AG04450 (cell line): ENCODE measurements around the gene KCTD8. TPM values are rescaled to one million over a fixed set of nuclear protein-coding genes. Genes with fewer than 3 reads are reported as not detected.

Source experiments
- CTCF ChIA-PET: fragments of 300-600, 350-600 bp; formaldehyde crosslinking; extraction: SDS; loops from one replicate; lab custom pipeline; 2022; ENCODE audit warnings: antibody characterized with exemption, inconsistent platforms; lab: Charles Lee
- POLR2A ChIA-PET: fragments of 350-600 bp; formaldehyde crosslinking; extraction: SDS; loops from one replicate; lab custom pipeline; 2021; ENCODE audit warnings: antibody characterized with exemption, inconsistent platforms; lab: Yijun Ruan, JAX
- DNase-seq: peaks from one replicate; pipeline ENCODE4 v3.0.0-alpha.2; 2011; ENCODE audit warnings: low read depth, low spot score
- H3K27ac ChIP-seq: one replicate; pipeline ENCODE4 v1.5.1; 2012; ENCODE audit warnings: low read depth, low read length, control low read depth
- H3K27me3 ChIP-seq: one replicate; pipeline ENCODE4 v1.6.0; 2012; ENCODE audit warnings: low read length; ENCODE audit not compliant: control insufficient read depth, insufficient read depth
- H3K4me3 ChIP-seq: 2 replicates; pipeline ENCODE4 v1.5.1; 2011; ENCODE audit warnings: mild to moderate bottlenecking, low read depth, low read length, control low read depth
- H3K9me3 ChIP-seq: 2 replicates; pipeline ENCODE4 v1.5.1; 2012; ENCODE audit warnings: low read length; ENCODE audit not compliant: control insufficient read depth, insufficient read depth
- CTCF ChIP-seq: IDR thresholded peaks from 2 replicates; pipeline ENCODE4 v1.5.1; 2011; ENCODE audit warnings: low read depth, low read length, control low read depth, inconsistent platforms
- polyA plus RNA-seq: library from polyadenylated mRNA; depleted of rRNA; stranded (reverse); fragments of >200 nt; gene quantifications from 2 replicates; pipeline ENCODE4 v1.2.3, GENCODE V29; 2011

The KCTD8 gene
- polyA plus RNA-seq, 1 experiment = 0.05 TPM

- DNase-seq = no peak
- Histone ChIP-seq H3K9me3 (no peaks in the 10 kb centered on the region), H3K27ac (no peak overlapping the region), H3K4me3 (no peak overlapping the region), H3K27me3 (no peaks in the 10 kb centered on the region)
- ChIA-PET POLR2A (no interaction called here), CTCF (no interaction called here)
- TF ChIP-seq CTCF = no peak
Measured at GRCh38 chr4:44421330-44422065, 27.1 kb downstream of the KCTD8 start.

- ChIA-PET POLR2A (no interaction called here), CTCF (no interaction called here)
- DNase-seq = no peak
- Histone ChIP-seq H3K27ac (no peak overlapping the region), H3K9me3 (no peaks in the 10 kb centered on the region), H3K27me3 (no peaks in the 10 kb centered on the region), H3K4me3 (no peak overlapping the region)
- no peak for TF ChIP-seq CTCF
Measured at GRCh38 chr4:44415251-44415650, 33.4 kb downstream of the KCTD8 start.

- no peak for TF ChIP-seq CTCF
- ChIA-PET POLR2A (no interaction called here), CTCF (no interaction called here)
- DNase-seq = no peak
- Histone ChIP-seq H3K4me3 (no peak overlapping the region), H3K27ac (no peak overlapping the region), H3K9me3 (peaks cover 11% of the 10 kb centered on the region), H3K27me3 (no peaks in the 10 kb centered on the region)
Measured at GRCh38 chr4:44368413-44369167, 80.0 kb downstream of the KCTD8 start.

DNA sequence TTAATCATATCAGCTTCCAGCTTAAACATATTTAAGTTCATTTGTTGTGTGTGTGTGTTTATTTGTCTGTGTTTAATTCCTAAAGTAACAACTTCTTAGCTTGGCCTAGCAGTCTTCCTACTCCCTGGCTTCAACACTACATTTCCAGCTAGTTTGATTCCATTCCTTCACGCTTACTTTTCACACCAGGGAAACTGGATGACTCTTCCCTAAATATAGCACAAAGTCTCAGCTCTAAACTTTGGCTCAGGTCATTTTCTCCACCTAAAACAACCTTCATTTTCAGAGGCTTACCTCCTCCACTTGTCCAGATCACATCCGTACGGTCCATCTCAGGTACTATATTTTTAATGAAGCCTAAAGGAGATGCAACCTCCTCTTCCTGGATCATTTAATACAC, 94.4 kb downstream of the KCTD8 start:
- TF ChIP-seq CTCF = no peak
- Histone ChIP-seq H3K9me3 (no peaks in the 10 kb centered on the region; the same call in 1 of the 2 replicates), H3K27ac (no peak overlapping the region), H3K27me3 (no peaks in the 10 kb centered on the region), H3K4me3 (no peak overlapping the region)
- ChIA-PET CTCF (no interaction called here), POLR2A (no interaction called here)
- no peak for DNase-seq

DNA sequence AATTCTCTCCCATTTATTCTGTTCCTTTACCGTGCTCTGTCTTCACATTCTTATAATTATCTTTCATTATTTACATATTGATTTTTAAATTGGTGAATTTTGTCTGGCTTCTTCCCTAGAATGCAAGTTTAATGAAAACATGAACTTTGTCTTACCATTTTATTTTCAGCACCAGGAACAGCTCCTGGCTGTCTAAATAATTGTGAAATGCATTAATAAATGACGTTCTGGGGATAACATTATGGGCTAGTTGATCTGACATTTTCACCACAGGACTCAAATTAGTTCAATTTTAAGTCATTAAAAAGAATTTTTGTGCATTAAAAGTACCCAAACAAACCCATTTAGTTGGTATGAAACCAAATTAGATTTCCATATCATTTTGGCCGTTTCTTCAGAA, 97.5 kb downstream of the KCTD8 start:
- TF ChIP-seq CTCF = no peak
- no peak for DNase-seq
- POLR2A ChIA-PET = no interaction called here
- Histone ChIP-seq H3K27me3 (no peaks in the 10 kb centered on the region), H3K9me3 (no peaks in the 10 kb centered on the region), H3K27ac (no peak overlapping the region), H3K4me3 (no peak overlapping the region)
- CTCF ChIA-PET = no interaction called here
